COLO668 (cell line): ENCODE data around the gene USP25.

ENCODE experiments used
- DNase-seq: peaks from one replicate; lab custom pipeline; 2025; ENCODE audit not compliant: unreplicated experiment; lab: John Stamatoyannopoulos, UW

USP25 gene

DNA sequence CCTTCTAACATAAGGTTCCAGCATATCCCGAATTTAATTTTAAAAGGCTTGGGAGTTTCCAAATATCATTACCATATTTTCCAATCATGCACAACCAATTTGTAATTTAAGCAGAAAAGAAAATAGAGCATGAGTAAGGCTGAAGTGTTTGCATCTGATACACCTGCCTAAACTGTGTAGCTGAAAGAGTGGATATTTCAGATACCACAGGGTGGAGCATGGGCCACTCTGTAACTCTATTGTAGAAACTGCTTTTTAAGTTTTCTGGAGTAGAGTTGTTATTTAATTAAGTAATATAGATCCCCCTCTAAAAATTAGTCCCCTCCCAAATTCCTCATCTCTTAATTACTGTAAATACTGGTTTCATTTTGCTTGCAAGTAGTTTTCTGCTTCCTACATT is 199.8 kb downstream of the USP25 start:
- no peak for DNase-seq
